ENCODE results near the gene MGRN1. TPM values are rescaled to one million over a fixed set of nuclear protein-coding genes. Genes with fewer than 3 reads are reported as not detected.

Gene MGRN1
- total RNA-seq, 2 donors from 2014 or later = 35.6 to 47.4 TPM

DNA sequence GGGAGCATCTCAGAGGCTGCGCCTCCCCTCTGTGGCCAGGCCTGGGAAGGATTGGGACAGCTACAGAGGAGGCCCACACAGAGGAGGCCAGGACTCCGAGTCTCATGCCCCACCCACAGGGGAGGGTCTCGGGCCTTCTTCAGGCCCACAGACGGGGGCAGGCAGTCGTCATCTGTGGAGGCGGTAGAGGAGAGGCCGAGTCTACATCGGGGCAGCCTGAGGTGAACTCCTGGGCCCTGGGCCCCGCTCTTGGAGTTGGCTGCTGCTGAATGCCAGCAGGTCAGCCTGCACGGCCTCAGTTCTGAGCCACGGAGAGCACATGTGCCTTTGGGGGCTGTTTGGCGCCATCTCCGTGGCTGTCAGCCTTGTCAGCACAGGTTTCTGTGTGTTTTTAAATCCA lies 60.7 kb downstream of the MGRN1 start:
- H3K36me3 ChIP-seq = peaks cover 68% of the 10 kb centered on the region
- no peak for DNase-seq (ENCODE audit: low spot score)
- no peak overlapping the region for H3K4me3 ChIP-seq
- H3K27me3 ChIP-seq = no peaks in the 10 kb centered on the region
- TF ChIP-seq, protein P1, sequence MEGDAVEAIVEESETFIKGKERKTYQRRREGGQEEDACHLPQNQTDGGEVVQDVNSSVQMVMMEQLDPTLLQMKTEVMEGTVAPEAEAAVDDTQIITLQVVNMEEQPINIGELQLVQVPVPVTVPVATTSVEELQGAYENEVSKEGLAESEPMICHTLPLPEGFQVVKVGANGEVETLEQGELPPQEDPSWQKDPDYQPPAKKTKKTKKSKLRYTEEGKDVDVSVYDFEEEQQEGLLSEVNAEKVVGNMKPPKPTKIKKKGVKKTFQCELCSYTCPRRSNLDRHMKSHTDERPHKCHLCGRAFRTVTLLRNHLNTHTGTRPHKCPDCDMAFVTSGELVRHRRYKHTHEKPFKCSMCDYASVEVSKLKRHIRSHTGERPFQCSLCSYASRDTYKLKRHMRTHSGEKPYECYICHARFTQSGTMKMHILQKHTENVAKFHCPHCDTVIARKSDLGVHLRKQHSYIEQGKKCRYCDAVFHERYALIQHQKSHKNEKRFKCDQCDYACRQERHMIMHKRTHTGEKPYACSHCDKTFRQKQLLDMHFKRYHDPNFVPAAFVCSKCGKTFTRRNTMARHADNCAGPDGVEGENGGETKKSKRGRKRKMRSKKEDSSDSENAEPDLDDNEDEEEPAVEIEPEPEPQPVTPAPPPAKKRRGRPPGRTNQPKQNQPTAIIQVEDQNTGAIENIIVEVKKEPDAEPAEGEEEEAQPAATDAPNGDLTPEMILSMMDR (IDR thresholded peaks at IDR 0.05) = no peak
- H3K4me1 ChIP-seq = peaks cover 0 to 5% of the 10 kb centered on the region in 2 donors
- no peak overlapping the region for H3K27ac ChIP-seq
- H3K9me3 ChIP-seq = no peaks in the 10 kb centered on the region

DNA sequence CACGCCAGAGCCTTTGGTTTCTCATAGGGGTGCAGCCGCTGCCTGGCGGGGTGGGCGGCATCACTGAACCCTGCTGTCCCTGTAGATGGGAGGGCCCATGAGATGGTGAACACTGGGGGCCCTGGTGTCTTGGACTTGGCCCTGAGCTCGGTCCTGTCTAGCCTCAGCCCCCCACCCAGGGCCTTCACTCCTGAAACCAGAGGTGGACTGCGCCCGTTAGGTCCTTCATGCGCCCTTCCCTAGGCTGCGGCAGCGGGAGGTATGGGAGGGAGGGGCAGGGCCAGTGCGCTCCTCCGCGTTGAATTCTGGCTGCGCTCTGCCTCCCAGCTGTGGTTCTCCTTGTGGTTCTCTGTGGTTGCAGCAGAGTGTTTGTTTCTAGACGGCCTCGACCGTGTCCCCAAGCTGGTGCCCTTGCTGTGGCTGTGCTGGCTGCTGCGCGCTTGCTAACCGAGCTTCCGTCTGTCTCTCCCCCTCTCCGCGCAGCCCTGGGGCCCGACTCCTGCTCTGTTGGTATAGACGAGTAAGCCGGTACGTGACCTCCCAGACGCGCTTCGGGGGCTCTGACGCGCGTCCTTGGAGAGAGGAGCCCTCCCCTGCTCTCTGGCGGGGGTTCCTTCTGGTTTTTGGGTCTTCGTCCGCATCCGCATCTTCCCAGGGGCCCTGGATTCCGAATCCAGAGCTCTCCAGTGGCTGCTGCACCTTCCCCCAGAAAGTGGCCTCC lies 61.3 kb downstream of the MGRN1 start:
- DNase-seq (ENCODE audit: low spot score) = no peak
- Histone ChIP-seq H3K27me3 (no peaks in the 10 kb centered on the region), H3K36me3 (peaks cover 68% of the 10 kb centered on the region), H3K4me1 (no peaks in the 10 kb centered on the region), H3K27ac (no peak overlapping the region), H3K4me3 (no peak overlapping the region), H3K9me3 (no peaks in the 10 kb centered on the region)
- TF ChIP-seq, protein P1 (IDR thresholded peaks at IDR 0.05) = no peak

DNA sequence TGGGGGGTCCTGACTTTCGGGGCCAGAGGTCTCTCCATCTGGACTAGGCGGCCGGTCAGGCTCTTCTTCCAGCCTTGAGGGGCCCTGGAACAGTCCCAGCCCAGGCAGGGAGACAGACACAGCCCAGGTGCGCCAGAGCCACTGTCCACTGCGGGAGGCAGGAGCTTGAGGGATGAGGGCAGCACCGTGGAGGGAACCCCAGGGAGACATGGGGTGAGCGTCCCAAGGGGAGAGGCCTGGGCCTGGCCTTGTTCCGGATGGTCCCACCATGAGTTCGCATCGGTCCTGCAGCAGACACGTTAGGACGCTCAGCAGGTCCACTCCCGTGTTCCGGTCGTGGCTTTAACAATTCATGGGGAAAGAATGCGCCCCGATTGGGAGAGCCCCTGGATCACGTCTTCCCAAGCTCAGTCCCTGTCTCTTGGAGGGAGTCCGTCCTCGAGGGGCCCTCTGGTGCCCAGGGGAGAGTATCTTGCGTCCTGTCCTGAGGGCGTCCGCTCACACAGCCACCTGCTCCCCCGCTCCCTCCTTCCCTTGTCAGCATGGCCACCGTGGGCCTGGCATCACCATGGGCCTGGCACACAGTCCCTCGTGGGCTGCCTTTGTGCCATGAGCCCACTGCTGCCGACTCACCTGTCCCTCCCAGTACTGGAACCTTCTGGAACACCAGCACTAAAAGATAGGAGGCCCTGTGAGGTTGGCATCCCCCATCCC lies 62.0 kb downstream of the MGRN1 start:
- TF ChIP-seq, protein P1 (IDR thresholded peaks at IDR 0.05) = no peak
- Histone ChIP-seq H3K4me1 (no peaks in the 10 kb centered on the region), H3K27ac (no peak overlapping the region), H3K9me3 (no peaks in the 10 kb centered on the region), H3K36me3 (peaks cover 64% of the 10 kb centered on the region), H3K27me3 (no peaks in the 10 kb centered on the region), H3K4me3 (no peak overlapping the region)
- DNase-seq (ENCODE audit: low spot score) = no peak

DNA sequence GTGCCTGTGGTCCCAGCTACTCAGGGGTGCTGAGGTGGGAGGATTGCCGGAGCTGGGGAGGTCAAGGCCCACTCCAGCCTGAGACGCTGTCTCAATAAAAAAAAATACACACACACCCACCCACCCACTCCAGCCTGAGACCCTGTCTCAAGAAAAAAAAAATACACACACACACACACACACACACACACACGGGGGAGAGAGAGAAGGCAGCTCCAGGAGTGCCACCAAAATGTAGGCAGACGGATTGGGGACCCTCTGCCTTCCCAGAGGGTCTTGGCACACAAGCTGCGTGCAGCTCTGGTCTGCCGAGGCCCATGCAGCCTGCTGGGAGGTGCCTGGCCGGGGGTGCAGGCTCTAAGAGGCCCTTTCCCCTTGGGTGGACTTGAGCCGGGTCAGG lies 62.8 kb downstream of the MGRN1 start:
- peaks cover 59% of the 10 kb centered on the region for H3K36me3 ChIP-seq
- no peak for DNase-seq (ENCODE audit: low spot score)

DNA sequence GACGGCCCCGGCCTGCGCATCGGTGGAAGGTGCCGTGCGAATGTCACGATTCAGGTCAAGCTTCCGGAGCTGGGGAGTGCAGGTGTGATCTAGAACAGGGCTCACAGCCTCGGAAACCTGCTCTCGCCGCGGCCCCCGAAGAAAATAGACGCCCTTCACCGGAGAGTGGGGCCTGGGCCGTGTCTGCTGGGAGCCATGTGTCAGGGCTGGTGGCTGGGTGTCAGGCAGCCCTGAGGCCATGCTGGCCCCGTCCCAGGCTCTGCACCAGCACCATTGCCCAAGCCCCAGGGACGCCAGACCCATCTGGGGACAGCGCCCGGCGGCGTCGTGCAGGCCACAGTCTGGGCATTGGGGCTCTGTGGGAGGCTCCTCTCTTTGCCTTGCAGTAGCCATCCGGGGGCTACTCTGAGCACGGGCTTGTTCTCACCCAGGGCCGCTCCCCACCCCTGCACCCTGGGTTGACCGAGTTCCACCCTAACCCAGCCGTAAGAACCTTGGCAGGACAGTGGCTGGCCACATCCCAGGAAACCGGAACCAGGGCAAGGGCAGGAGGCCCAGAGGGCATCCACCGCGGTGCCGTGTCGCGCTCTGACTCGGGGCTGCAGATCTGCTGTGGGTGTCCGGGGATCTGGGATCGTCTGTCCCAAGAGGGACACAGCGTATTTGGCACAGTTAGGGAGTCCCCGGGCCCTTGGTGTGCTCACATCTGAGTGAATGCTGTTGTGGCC lies 63.5 kb downstream of the MGRN1 start:
- Histone ChIP-seq H3K27ac (no peak overlapping the region), H3K4me3 (no peak overlapping the region)
- DNase-seq (ENCODE audit: low spot score) = no peak

More for the DNA sequence above, 62.8 kb downstream of the MGRN1 start:
- TF ChIP-seq, protein P1 (IDR thresholded peaks at IDR 0.05) = no peak
- Histone ChIP-seq H3K4me3 (no peak overlapping the region), H3K27ac (no peak overlapping the region), H3K27me3 (no peaks in the 10 kb centered on the region), H3K9me3 (no peaks in the 10 kb centered on the region), H3K4me1 (peaks cover 0 to 5% of the 10 kb centered on the region in 2 donors)

More for the DNA sequence above, 63.5 kb downstream of the MGRN1 start:
- Histone ChIP-seq H3K27me3 (no peaks in the 10 kb centered on the region), H3K9me3 (no peaks in the 10 kb centered on the region), H3K36me3 (peaks cover 53% of the 10 kb centered on the region), H3K4me1 (peaks cover 0 to 12% of the 10 kb centered on the region in 2 donors)
- TF ChIP-seq, protein P1 (IDR thresholded peaks at IDR 0.05) = no peak

Measured in right atrium auricular region (tissue), 2 donors.